HepG2 (cell line): ENCODE data around the gene ADAM22. TPM values are rescaled to one million over a fixed set of nuclear protein-coding genes. Genes with fewer than 3 reads are reported as not detected.

Source experiments
- ATAC-seq: fragments of 200-7000 bp; cut with Tn5 transposase; 3 replicates; pipeline ENCODE4 v1.9.1; 2020; ENCODE audit warnings: mild to moderate bottlenecking, moderate library complexity
- BruUV-seq: library from RNA; stranded (reverse); fragments of 400-500 nt; replicated peaks from 2 replicates; lab custom pipeline; 2021; lab: Mats Ljungman, UMichigan
- CTCF ChIA-PET: fragments of 300-600 bp; formaldehyde crosslinking; extraction: SDS; loops from one replicate; lab custom pipeline; 2021; ENCODE audit warnings: low total read pairs, inconsistent platforms, low intra/inter-chr PET ratio; lab: Yijun Ruan, JAX
- POLR2A ChIA-PET: fragments of 350-600 bp; sonication (Branson Sonifier 250); formaldehyde crosslinking; loops from one replicate; lab custom pipeline; 2020; ENCODE audit warnings: antibody characterized with exemption, inconsistent platforms; lab: Yijun Ruan, JAX
- DNase-seq: peaks from one replicate; pipeline ENCODE4 v3.0.0-alpha.2; 2015; ENCODE audit warnings: low spot score
- FAIRE-seq: peaks from 3 replicates; lab custom pipeline; 2011; peaks lifted over from hg19 to GRCh38; lab: Jason Lieb, UNC
- H2AFZ ChIP-seq: one replicate; pipeline ENCODE4 v1.6.1; 2011; ENCODE audit warnings: low read length, inconsistent platforms
- H3K27ac ChIP-seq: fragments of 300-600 bp; 3 replicates; pipeline ENCODE4 v1.8.0; 2011; ENCODE audit warnings: mixed run types, mild to moderate bottlenecking, mixed read lengths, low read length, inconsistent platforms; ENCODE audit not compliant: insufficient read depth; ENCODE audit errors: extremely low read length
- H3K27me3 ChIP-seq, 2 experiments: fragments of 200-600 bp in 1 of 2; 2 replicates in 1 of 2; 3 replicates in 1 of 2; pipeline versions ENCODE4 v1.6.0 to v1.8.0; 2011; ENCODE audit warnings: low read length in 2 of 2, mild to moderate bottlenecking in 2 of 2, moderate library complexity in 2 of 2, inconsistent platforms in 1 of 2; ENCODE audit not compliant: insufficient read depth in 2 of 2, control insufficient read depth in 1 of 2
- H3K36me3 ChIP-seq, 2 experiments: fragments of 200-600 bp in 1 of 2; replicated peaks in 1 of 2; 2 replicates in 1 of 2; 3 replicates in 1 of 2; pipeline versions ENCODE4 v1.5.1 to v1.8.0; 2011; ENCODE audit warnings: low read length in 2 of 2, inconsistent platforms in 1 of 2; ENCODE audit not compliant: insufficient read depth in 2 of 2, control insufficient read depth in 1 of 2
- H3K4me1 ChIP-seq: 2 replicates; pipeline ENCODE4 v1.5.1; 2012; ENCODE audit warnings: low read length, inconsistent platforms; ENCODE audit not compliant: insufficient read depth
- H3K4me2 ChIP-seq: 2 replicates; pipeline ENCODE4 v1.6.0; 2011; ENCODE audit warnings: low read depth, low read length, inconsistent platforms
- H3K4me3 ChIP-seq, 3 experiments: fragments of 200-600 bp in 1 of 3; sonication (generic), shearing (Covaris generic) in 1 of 3; replicated peaks in 1 of 3; 2 replicates each; pipeline ENCODE4 v1.5.1; 2011 to 2016; ENCODE audit warnings: low read length in 3 of 3, inconsistent platforms in 2 of 3, low read depth in 2 of 3, mild to moderate bottlenecking in 2 of 3, control low read depth in 1 of 3, mixed read lengths in 1 of 3; ENCODE audit not compliant: insufficient read depth in 1 of 3
- H3K79me2 ChIP-seq: one replicate; pipeline ENCODE4 v1.6.1; 2011; ENCODE audit warnings: low read length, inconsistent platforms; ENCODE audit not compliant: insufficient read depth
- H3K9ac ChIP-seq: 2 replicates; pipeline ENCODE4 v1.6.0; 2011; ENCODE audit warnings: mild to moderate bottlenecking, low read depth, low read length, inconsistent platforms; ENCODE audit not compliant: insufficient read depth
- H3K9me3 ChIP-seq: 2 replicates; pipeline ENCODE4 v1.5.1; 2012; ENCODE audit warnings: mild to moderate bottlenecking, low read length
- H4K20me1 ChIP-seq: 2 replicates; pipeline ENCODE4 v1.6.0; 2011; ENCODE audit warnings: inconsistent platforms, mild to moderate bottlenecking, low read length, moderate library complexity; ENCODE audit not compliant: insufficient read depth
- AGO1 ChIP-seq: fragments of 200-400 bp; formaldehyde crosslinking; IDR thresholded peaks from 2 replicates; pipeline ENCODE4 v1.6.1; 2017; ENCODE audit warnings: mild to moderate bottlenecking, low read depth, low read length, moderate library complexity; ENCODE audit not compliant: poor library complexity, severe bottlenecking
- DPF2 ChIP-seq: sonication (generic); formaldehyde crosslinking; IDR thresholded peaks from 2 replicates; pipeline ENCODE4 v1.4.0; 2020; ENCODE audit warnings: mild to moderate bottlenecking, low read depth, missing genetic modification reagents, borderline replicate concordance
- GPN1 ChIP-seq: sonication (generic); formaldehyde crosslinking; IDR thresholded peaks from 2 replicates; pipeline ENCODE4 v1.5.1; 2020; ENCODE audit warnings: missing genetic modification reagents, borderline replicate concordance
- HMG20A ChIP-seq: IDR thresholded peaks from 2 replicates; pipeline ENCODE4 v1.6.1; 2016; ENCODE audit warnings: borderline replicate concordance
- MAF1 ChIP-seq: sonication (generic); formaldehyde crosslinking; IDR thresholded peaks from 2 replicates; pipeline ENCODE4 v1.5.0; 2020; ENCODE audit warnings: missing genetic modification reagents, borderline replicate concordance
- MTF1 ChIP-seq: sonication (generic); formaldehyde crosslinking; IDR thresholded peaks from 2 replicates; pipeline ENCODE4 v1.5.0; 2020; ENCODE audit warnings: missing genetic modification reagents
- PHF20 ChIP-seq: sonication (generic); formaldehyde crosslinking; IDR thresholded peaks from 2 replicates; pipeline ENCODE4 v1.5.0; 2020; ENCODE audit warnings: mild to moderate bottlenecking, missing genetic modification reagents
- SNAPC2 ChIP-seq: sonication (generic); formaldehyde crosslinking; IDR thresholded peaks from 2 replicates; pipeline ENCODE4 v1.8.1; 2022; ENCODE audit warnings: mild to moderate bottlenecking, missing genetic modification reagents
- TRIM22 ChIP-seq: fragments of 450-650 bp; IDR thresholded peaks from 2 replicates; pipeline ENCODE4 v1.6.1; 2017
- U2AF1 ChIP-seq: fragments of 200-400 bp; formaldehyde crosslinking; optimal IDR thresholded peaks from 2 replicates; pipeline ENCODE3; 2017; ENCODE audit warnings: mild to moderate bottlenecking, low read depth, low read length
- ZNF546 ChIP-seq: sonication (generic); formaldehyde crosslinking; conservative IDR thresholded peaks from 2 replicates; pipeline ENCODE4 v1.8.1; 2023; ENCODE audit warnings: mild to moderate bottlenecking, missing genetic modification reagents
- ZNF674 ChIP-seq: sonication (generic); formaldehyde crosslinking; IDR thresholded peaks from 2 replicates; pipeline ENCODE4 v1.5.0; 2020; ENCODE audit warnings: low read depth, mild to moderate bottlenecking, missing genetic modification reagents
- WGBS: methylation state at CpG from one replicate; pipeline ENCODE4 v1.1.6; 2017; ENCODE audit warnings: low lambda C conversion rate; 5-methylcytosine and 5-hydroxymethylcytosine counted together
- in situ Hi-C: cut with HindIII; loops from 2 replicates; pipeline ENCODE4 v1.10.0; 2017; ENCODE audit warnings: low pct_unique_long_range_greater_than_20kb; ENCODE audit not compliant: extremely low pct_ligation_motif_present
- intact Hi-C: fragments of 100-400 bp; cut with micrococcal nuclease; formaldehyde crosslinking; loops from one replicate; pipeline ENCODE4 v1.10.0; 2022; ENCODE audit not compliant: unreplicated experiment
- polyA plus RNA-seq, 8 experiments: library from polyadenylated mRNA; depleted of rRNA in 3 of 8; stranded (reverse) in 7 of 8; unstranded in 1 of 8; fragments of >200 nt; fragmentation: Illumina TruSeq in 4 of 8; extraction: Trizol in 4 of 8; gene quantifications; 2 replicates each; pipeline versions ENCODE4 v1.2.1 to v1.2.3, GENCODE V29; 2011 to 2016; ENCODE audit warnings: low read depth in 4 of 8, missing spikeins in 1 of 8, mixed read lengths in 1 of 8; ENCODE audit not compliant: insufficient read depth in 1 of 8
- total RNA-seq, 5 experiments: library from RNA; depleted of rRNA; stranded (reverse); fragments of >200 nt; fragmentation: Illumina TruSeq; extraction: Trizol; gene quantifications; 2 replicates each; pipeline ENCODE4 v1.2.3, GENCODE V29; 2016; ENCODE audit warnings: low read depth in 1 of 5

Gene ADAM22
- total and polyA plus RNA-seq, 2 of the 13 experiments (the other 11 are each of a cell fraction or from before 2014, with no cell fraction given), result 1.9 to 6.7 TPM

- Histone ChIP-seq H3K4me3 (no peak overlapping the region), H4K20me1 (no peaks in the 10 kb centered on the region), H3K79me2 (no peaks in the 10 kb centered on the region), H3K36me3 (no peaks in the 10 kb centered on the region), H3K9ac (no peak overlapping the region), H2AFZ (no peak overlapping the region), H3K4me1 (no peaks in the 10 kb centered on the region), H3K4me2 (no peak overlapping the region), H3K27ac (no peak overlapping the region), H3K9me3 (no peaks in the 10 kb centered on the region), H3K27me3 (no peaks in the 10 kb centered on the region)
- TF ChIP-seq SNAPC2, result no peak
- TF ChIP-seq ZNF674 (CRISPR knock-in tag), result no peak
- TF ChIP-seq U2AF1, result no peak
- TF ChIP-seq PHF20 (CRISPR knock-in tag), result no peak
- TF ChIP-seq AGO1, result no peak
- TF ChIP-seq DPF2 (CRISPR knock-in tag), result no peak
- no peak for TF ChIP-seq HMG20A
- no peak for TF ChIP-seq TRIM22
- no peak for TF ChIP-seq MAF1
- TF ChIP-seq GPN1 (CRISPR knock-in tag), result no peak
- TF ChIP-seq ZNF546 (CRISPR knock-in tag), result no peak
- TF ChIP-seq MTF1 (CRISPR knock-in tag), result no peak
- no TSS peak for BruUV-seq
- in situ Hi-C loops, result no loop called here
- intact Hi-C loops, result no loop called here
- FAIRE-seq, result no peak
- ATAC-seq, result no peak
- POLR2A ChIA-PET, result no interaction called here
- DNase-seq, result no peak
- WGBS, result 23% methylated on average over 1 of the region's 1 CpG
- CTCF ChIA-PET, result no interaction called here
These were observed 155.5 kb downstream of the ADAM22 start for GRCh38 chr7:88089561-88089960.
